Stimulated activated effector memory CD8-positive, alpha-beta T cell treated with anti-CD3 and anti-CD28 coated beads, Interleukin-12 subunit alpha, Interleukin-12 subunit beta, amount 100 ng/mL, for 72 hours (primary cell): ENCODE data around the gene INPPL1.

Source experiments
- ATAC-seq: fragments of 150-1000 bp; cut with Tn5 transposase; 2 replicates; pipeline ENCODE4 v1.10.0; 2021
- DNase-seq, 2 donors: peaks; one replicate each; pipeline ENCODE4 v3.0.0; 2021 to 2022; ENCODE audit warnings: low spot score in 2 of 2
- H3K27ac Mint-ChIP-seq: one replicate; pipeline ENCODE4 v1.8.0; 2022; ENCODE audit warnings: mild to moderate bottlenecking, mixed read lengths
- H3K36me3 Mint-ChIP-seq: one replicate; pipeline ENCODE4 v1.8.0; 2022; ENCODE audit warnings: mild to moderate bottlenecking, mixed read lengths
- H3K4me1 Mint-ChIP-seq: one replicate; pipeline ENCODE4 v1.8.0; 2022; ENCODE audit warnings: mixed read lengths
- H3K4me3 Mint-ChIP-seq: one replicate; pipeline ENCODE4 v1.8.0; 2022; ENCODE audit warnings: mild to moderate bottlenecking, mixed read lengths
- H3K9me3 Mint-ChIP-seq: one replicate; pipeline ENCODE4 v1.8.0; 2022; ENCODE audit warnings: mixed read lengths

INPPL1 gene

DNA sequence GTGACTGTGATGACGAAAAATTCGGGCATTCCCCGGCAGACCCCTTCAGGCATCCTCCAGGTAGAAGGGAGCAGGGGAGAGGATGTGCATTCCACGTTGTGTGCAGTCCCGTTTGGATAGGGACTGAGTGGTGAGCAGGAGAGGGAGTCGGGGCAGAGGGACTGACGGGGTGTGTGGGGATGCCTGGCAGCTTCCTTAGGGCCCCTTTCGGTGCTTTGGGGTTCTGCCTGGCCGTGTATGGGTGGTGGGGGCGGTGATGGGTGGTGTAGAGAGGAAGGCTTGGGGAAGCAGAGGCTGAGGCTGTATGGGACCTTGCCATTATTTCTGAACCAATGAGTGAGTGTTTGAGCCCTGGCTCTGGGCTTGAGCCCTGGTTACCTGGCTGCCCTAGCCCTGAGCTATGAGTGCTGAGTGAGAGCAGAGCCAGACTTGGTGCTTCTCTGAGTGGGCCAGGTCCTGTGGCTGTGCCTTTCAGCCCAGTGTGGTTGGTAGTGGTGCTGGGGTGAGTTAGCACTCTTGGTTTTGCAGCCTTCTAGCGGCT lies 914 bp downstream of the INPPL1 start:
- ATAC-seq (peak; percentile 71), DNase-seq (peak; percentile 26 to 74)
- H3K27ac Mint-ChIP-seq: peak overlapping the region; percentile 96
- H3K36me3 Mint-ChIP-seq: peaks cover 28% of the 10 kb centered on the region
- H3K4me1 Mint-ChIP-seq: peaks cover 52% of the 10 kb centered on the region
- no peaks in the 10 kb centered on the region for H3K9me3 Mint-ChIP-seq
- peak overlapping the region; percentile 97 for H3K4me3 Mint-ChIP-seq

DNA sequence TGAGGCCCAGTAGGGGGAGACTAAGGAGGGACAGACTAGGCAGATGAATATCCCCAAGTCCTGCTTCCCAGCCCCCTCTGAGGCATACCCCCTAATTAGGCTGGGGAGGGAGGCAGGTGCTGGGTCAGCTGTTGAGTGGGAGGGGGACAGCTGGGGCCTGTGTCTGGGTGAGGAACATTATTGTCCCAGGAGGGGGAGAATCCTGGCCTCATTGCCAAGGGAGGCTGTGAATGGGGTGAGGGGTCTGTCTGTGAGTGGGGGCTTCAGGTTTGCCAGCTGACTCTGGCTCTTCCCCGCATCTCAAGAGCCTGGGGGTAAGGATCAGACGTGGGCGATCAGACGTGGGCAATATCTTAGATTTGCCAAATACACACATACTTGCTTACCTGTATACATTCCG lies 2.1 kb downstream of the INPPL1 start:
- DNase-seq: no peak
- Mint-ChIP-seq H3K36me3 (peaks cover 34% of the 10 kb centered on the region), H3K27ac (no peak overlapping the region), H3K4me3 (no peak overlapping the region), H3K4me1 (peaks cover 46% of the 10 kb centered on the region), H3K9me3 (no peaks in the 10 kb centered on the region)
- no peak for ATAC-seq

DNA sequence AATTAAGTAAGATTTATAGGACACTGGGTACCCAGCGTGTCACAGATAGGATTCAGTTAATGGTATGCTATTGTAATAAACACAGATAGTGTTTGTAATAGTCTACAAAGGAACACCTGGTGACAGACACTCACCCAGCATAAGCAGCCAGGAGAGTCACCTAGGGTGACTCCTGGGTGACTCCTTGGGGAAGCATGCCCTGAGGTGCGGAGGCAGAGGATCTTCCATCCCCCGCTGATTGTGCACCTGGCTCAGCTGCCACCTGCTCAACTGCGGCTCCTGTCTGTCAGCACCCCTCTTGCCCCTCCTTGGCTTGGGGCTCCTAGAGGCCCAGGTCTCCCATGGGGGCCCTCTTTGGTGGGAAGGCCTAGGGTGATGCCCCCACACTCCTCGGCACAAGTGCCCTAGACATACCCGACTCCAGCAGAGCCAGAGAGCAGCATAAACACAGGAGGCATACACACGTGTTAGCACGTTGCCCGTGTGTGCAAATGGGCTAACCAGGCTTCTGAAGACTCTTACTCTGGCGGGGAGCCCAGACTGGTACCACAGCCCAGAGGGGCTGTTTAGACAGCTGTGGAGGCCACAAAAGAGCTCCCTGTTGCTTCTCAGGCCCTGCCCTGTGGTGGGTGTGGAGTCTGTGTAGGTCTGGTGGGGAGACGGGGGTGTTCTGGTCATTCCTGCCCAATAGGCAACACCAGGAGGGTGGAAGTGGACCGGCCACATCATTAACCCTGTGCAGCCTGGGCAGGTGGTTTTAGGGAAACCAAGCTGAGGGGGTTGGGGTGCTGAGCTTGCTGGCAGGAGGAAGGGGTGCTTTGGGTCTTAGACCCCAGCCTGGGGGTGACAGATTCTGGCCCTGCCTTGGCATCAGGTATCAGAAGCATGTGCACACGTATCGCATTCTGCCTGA lies 3.0 kb downstream of the INPPL1 start:
- no peak for ATAC-seq
- Mint-ChIP-seq H3K27ac (peak overlapping the region; percentile 78), H3K4me1 (peaks cover 39% of the 10 kb centered on the region), H3K36me3 (peaks cover 43% of the 10 kb centered on the region), H3K9me3 (no peaks in the 10 kb centered on the region), H3K4me3 (no peak overlapping the region)
- DNase-seq: peak in 1 of 2 donors; percentile 51

DNA sequence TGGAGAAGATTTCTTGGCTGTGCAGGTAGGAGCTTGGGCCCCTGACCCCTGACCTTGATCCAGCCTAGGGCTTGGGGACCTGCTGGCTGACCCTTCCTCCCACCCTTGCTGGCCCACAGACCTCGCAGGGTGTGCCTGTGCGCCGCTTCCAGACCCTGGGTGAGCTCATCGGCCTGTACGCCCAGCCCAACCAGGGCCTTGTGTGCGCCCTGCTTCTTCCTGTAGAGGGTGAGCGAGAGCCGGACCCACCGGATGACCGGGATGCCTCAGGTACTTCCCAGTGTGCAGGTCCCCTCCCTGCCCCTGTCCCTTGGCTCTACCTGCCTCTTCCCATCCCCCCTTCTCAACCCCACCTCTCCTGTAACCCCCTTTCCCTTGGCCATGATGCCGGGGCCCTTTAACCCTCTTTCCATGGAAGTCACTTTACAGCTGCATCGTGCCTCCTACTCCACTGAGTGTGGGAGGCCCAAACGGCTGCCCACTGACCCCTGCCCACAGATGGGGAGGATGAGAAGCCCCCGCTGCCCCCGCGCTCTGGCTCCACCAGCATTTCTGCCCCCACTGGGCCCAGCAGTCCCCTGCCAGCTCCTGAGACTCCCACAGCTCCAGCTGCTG lies 3.8 kb downstream of the INPPL1 start:
- Mint-ChIP-seq H3K9me3 (no peaks in the 10 kb centered on the region), H3K36me3 (peaks cover 50% of the 10 kb centered on the region), H3K27ac (peak overlapping the region; percentile 78), H3K4me3 (no peak overlapping the region), H3K4me1 (peaks cover 34% of the 10 kb centered on the region)
- ATAC-seq (no peak), DNase-seq (no peak)

DNA sequence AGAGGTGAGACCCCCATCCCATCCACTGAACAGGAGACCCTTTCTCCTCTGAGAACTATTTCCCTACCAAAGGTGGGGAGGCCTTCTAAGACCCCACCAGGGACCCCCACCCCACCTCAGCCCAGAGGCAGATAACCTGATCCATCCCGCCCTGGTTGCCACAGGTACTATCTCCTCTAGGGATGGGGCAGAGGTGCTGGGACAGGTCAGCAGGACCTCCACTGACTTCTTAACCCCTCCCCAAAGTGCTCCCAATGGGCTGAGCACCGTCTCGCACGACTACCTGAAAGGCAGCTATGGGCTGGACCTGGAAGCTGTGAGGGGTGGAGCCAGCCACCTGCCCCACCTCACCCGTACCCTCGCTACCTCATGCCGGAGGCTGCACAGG lies 4.3 kb downstream of the INPPL1 start:
- Mint-ChIP-seq H3K4me1 (peaks cover 35% of the 10 kb centered on the region), H3K27ac (no peak overlapping the region), H3K9me3 (no peaks in the 10 kb centered on the region), H3K36me3 (peaks cover 55% of the 10 kb centered on the region), H3K4me3 (no peak overlapping the region)
- no peak for ATAC-seq
- peak in 1 of 2 donors; percentile 49 for DNase-seq

DNA sequence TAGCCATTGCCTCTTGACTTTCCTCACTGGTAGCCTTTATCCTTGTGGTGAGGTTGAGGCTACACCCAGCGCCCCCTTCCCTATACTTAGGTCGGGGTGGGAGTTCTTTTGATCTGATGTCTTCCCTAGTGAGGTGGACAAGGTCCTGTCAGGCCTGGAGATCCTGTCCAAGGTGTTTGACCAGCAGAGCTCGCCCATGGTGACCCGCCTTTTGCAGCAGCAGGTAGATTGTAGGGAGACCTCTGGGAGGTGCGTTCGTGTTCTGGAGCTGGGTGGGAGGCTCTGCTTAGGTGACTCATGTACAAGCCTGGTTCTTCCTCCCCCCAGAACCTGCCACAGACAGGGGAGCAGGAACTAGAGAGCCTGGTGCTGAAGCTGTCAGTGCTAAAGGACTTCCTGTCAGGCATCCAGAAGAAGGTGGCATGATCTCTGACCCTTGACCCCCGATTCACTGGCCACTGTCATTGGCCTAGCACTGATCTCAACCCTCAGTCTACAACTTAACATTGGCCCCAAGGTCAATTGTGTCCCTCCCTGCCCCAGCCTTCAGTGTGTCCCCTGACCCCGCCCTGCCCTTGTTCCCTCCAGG lies 4.9 kb downstream of the INPPL1 start:
- H3K36me3 Mint-ChIP-seq: peaks cover 55% of the 10 kb centered on the region
- H3K9me3 Mint-ChIP-seq: no peaks in the 10 kb centered on the region
- ATAC-seq (no peak), DNase-seq (no peak)
- no peak overlapping the region for H3K27ac Mint-ChIP-seq
- H3K4me3 Mint-ChIP-seq: no peak overlapping the region
- H3K4me1 Mint-ChIP-seq: peaks cover 41% of the 10 kb centered on the region

DNA sequence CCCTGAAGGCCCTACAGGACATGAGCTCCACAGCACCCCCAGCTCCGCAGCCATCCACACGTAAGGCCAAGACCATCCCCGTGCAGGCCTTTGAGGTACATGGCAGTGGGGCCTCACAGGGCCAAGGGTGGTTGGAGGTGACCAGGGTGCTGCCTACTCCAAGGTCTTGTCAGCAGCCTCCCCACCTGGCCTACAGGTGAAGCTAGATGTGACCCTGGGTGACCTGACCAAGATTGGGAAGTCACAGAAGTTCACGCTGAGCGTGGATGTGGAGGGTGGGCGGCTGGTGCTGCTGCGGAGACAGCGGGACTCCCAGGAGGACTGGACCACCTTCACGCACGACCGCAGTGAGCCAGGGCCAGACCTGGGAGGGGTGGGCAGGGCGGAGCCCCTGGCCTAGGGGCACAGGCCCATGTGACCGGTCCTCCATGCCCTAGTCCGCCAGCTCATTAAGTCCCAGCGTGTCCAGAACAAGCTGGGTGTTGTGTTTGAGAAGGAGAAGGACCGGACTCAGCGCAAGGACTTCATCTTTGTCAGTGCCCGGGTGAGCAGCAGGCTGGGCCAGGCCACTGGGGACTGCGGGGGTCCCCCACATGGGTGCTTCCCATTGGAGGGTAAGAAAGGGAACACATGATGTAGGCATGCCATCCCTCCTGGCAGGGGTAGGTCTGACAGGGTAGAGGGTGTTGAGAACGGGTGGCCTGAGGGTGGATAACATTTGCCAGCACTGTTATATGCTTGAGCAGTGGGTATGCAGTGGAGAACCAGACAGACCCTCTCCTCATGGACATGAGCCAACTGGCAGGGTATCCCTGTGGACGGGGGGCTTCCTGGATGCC lies 5.6 kb downstream of the INPPL1 start:
- no peak for DNase-seq
- ATAC-seq: no peak
- Mint-ChIP-seq H3K36me3 (peaks cover 61% of the 10 kb centered on the region), H3K4me1 (peaks cover 43% of the 10 kb centered on the region), H3K4me3 (no peak overlapping the region), H3K9me3 (no peaks in the 10 kb centered on the region), H3K27ac (no peak overlapping the region)

DNA sequence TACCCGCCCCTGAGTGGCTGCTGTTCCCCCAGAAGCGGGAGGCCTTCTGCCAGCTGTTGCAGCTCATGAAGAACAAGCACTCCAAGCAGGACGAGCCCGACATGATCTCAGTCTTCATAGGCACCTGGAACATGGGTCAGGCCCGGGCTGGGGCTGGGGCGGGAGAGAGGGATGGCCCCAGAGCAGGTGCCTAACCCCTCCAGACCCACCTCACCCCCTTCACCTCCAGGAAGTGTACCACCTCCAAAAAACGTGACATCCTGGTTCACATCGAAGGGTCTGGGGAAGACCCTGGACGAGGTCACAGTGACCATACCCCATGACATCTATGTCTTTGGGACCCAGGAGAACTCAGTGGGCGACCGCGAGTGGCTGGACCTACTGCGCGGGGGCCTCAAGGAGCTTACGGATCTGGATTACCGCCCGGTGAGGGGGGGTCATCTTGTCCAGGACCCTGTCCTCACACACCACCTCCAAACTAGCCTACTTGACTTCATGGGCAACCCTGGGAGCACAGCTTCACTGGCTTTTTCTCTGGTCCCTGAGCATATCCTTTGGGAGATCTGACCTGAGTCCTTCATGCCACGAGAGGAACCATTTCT lies 6.3 kb downstream of the INPPL1 start:
- DNase-seq: no peak
- Mint-ChIP-seq H3K4me3 (no peak overlapping the region), H3K36me3 (peaks cover 57% of the 10 kb centered on the region), H3K27ac (no peak overlapping the region), H3K4me1 (peaks cover 36% of the 10 kb centered on the region), H3K9me3 (no peaks in the 10 kb centered on the region)
- no peak for ATAC-seq

DNA sequence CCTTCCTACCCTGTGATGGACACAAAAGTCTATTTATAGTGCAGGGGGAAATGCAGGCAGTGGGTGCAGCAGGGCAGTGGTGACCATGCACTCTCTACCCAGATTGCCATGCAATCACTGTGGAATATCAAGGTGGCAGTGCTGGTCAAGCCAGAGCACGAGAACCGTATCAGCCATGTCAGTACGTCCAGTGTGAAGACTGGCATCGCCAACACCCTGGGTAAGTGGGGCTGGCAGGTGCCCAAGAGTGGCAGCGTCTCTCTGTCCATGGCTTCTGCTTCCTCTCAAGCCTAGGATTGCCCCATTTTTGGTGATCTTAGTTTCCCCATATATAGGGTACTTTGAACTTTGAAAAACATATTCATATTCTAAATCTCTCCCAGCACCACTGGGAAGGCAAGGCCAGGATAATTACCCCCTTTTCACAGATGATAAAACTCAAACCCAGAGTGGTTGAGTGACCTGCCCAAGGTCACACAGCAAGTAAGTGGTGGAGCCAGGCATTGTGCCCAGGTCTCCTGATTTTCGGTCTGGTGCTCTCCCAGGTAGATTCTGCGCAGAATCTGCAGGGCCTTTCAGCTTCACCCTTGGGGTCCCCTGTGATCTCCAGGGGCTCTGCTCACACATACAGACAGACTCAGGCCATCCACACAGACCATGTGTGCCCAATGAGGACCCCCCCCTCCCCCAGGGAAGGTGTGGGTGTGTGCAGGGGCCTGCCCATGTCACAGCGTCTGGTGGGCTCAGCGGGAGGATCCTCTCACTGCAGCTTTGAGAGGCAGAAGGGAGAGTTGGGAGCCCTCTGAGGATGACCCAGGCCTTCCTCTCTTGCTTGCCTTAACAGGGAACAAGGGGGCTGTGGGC lies 7.1 kb downstream of the INPPL1 start:
- peak overlapping the region; percentile 74 for H3K27ac Mint-ChIP-seq
- no peak overlapping the region for H3K4me3 Mint-ChIP-seq
- H3K4me1 Mint-ChIP-seq: peaks cover 29% of the 10 kb centered on the region
- H3K9me3 Mint-ChIP-seq: no peaks in the 10 kb centered on the region
- DNase-seq: no peak
- ATAC-seq: no peak
- peaks cover 65% of the 10 kb centered on the region for H3K36me3 Mint-ChIP-seq

DNA sequence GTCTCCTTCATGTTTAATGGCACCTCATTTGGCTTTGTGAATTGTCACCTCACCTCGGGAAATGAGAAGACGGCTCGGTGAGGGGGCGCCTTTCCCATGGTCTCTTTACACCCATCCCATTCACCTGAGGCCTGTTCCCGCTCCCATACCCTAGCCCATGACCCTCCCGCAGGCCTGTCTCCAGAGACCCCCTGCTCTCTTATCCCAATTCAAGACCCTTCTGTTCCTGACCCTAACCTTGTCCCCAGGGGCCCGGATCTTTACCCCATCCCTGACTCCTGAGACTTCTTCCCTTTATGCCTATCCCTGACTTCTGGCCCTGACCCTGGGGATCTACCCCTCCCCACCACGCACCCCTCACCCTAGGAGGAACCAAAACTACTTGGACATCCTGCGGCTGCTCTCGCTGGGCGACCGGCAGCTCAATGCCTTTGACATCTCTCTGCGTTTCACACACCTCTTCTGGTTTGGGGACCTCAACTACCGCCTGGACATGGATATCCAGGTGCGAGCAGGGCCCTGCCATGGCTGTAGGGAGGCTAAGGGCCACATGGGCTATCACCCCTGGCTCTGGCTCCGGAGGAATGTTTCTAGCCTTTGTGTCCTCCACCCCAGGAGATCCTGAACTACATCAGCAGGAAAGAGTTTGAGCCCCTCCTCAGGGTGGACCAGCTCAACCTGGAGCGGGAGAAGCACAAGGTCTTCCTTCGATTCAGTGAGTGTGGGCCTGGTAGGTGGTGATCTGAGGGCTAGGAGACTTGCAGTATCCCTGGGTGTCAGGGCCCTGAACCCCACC lies 7.9 kb downstream of the INPPL1 start:
- peak overlapping the region; percentile 74 for H3K27ac Mint-ChIP-seq
- DNase-seq: no peak
- H3K4me1 Mint-ChIP-seq: peaks cover 22% of the 10 kb centered on the region
- ATAC-seq: no peak
- H3K9me3 Mint-ChIP-seq: no peaks in the 10 kb centered on the region
- no peak overlapping the region for H3K4me3 Mint-ChIP-seq
- H3K36me3 Mint-ChIP-seq: peaks cover 71% of the 10 kb centered on the region

DNA sequence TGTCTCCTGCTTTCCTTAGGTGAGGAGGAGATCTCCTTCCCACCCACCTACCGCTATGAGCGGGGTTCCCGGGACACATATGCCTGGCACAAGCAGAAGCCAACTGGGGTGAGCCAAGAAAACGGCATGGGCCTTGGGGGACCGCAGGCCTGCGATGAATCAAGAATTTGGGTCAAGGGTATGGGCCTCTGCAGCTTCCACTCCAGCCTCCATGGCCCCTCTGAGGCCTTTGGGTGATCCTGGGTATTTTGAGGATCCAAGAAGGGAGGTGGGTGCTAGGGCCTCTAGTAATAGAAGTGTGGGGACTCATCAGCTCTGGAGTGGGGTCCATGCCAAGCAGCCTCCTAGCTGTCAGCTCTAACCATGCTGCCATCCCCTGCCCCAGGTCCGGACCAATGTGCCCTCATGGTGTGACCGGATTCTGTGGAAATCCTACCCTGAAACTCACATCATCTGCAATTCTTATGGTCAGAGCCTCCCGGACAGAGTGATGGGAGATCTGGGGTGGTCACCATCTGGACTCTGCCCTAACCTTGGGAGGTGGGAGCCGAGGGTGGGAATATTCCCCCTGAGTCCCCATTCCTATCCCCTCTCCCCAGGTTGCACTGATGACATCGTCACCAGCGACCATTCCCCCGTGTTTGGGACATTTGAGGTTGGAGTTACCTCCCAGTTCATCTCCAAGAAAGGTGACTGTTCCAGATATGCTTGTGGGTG lies 8.6 kb downstream of the INPPL1 start:
- peaks cover 71% of the 10 kb centered on the region for H3K36me3 Mint-ChIP-seq
- DNase-seq (no peak), ATAC-seq (no peak)
- H3K4me1 Mint-ChIP-seq: peaks cover 22% of the 10 kb centered on the region
- H3K4me3 Mint-ChIP-seq: no peak overlapping the region
- no peaks in the 10 kb centered on the region for H3K9me3 Mint-ChIP-seq
- H3K27ac Mint-ChIP-seq: peak overlapping the region; percentile 74

DNA sequence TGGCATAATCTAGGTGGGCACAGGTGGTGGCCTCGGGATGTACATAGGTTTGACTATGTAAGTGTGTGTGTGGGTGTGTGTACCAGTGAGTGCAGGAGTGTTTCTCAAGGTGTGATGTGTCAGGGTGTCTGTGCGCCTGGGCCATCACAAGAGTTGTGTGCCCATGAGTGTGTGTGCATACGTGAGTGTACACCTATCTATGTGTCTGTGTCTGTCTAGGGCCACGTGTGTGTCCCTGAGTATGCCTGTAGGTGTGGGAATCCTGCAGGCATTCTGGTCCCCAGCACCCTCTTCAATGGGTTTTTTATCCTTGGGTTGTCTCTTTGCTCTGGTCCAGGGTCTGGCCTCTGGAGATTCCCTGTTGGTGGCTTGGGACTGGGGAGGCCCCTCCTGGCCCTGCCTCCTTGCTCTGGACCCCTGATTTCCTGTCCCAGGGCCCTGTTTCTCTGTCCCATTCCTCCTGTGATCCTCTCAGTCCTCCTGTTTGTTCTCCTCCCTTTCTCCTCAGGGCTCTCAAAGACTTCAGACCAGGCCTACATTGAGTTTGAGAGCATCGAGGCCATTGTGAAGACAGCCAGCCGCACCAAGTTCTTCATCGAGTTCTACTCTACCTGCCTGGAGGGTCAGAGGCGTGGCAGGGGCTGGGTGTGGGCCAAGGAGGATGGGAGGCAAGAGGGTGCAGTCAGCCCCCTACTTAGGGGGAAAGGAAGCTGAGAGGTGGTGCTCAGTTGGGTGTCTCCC lies 9.4 kb downstream of the INPPL1 start:
- ATAC-seq: no peak
- peak overlapping the region; percentile 83 for H3K27ac Mint-ChIP-seq
- H3K4me1 Mint-ChIP-seq: peaks cover 19% of the 10 kb centered on the region
- no peak for DNase-seq
- H3K36me3 Mint-ChIP-seq: peaks cover 68% of the 10 kb centered on the region
- no peak overlapping the region for H3K4me3 Mint-ChIP-seq
- no peaks in the 10 kb centered on the region for H3K9me3 Mint-ChIP-seq
